GM19463 (cell line): ENCODE measurements around the gene DAAM2.

ENCODE experiments used
- ATAC-seq: cut with Tn5 transposase; IDR thresholded peaks from one replicate; pipeline ENCODE4 v1.9.1; 2021; ENCODE audit warnings: mild to moderate bottlenecking, moderate library complexity; ENCODE audit not compliant: unreplicated experiment

The DAAM2 gene

DNA sequence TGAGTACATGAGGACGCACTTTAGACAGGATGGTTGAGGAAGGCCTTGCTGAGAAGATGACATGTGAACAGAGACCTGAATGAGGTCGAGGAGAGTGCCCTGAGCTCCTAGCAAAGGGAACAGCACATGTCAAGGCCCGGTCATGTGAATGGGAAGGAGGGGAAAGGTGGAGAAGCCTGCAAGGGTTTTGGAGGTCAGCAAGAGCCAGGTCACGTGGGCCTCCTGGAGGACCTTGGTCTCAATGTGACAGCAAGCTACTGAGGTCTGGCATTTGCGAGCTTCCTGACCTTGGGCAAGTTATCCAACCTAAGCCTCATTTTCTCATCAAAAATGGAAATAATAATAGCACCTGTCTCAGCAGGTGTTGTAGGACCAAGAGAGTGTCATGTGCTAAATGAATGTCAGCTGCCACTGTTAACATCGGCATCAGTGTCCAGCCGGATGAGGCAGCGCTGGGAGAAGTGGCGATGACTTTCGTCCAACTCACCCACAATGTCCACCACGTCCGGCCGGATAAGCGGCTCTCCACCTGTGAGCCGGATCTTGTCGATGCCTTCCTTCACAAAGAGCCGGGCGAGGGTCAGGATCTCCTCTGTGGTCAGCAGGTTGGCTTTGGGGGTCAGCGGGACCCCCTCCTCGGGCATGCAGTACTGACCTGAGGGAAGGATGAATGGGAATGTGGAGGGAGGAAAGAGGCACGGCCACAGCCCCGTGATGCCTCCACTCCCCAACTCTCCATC, 133.2 kb downstream of the DAAM2 start:
- ATAC-seq, result no peak

- no peak for ATAC-seq
Measured at GRCh38 chr6:39925931-39926290, 133.7 kb downstream of the DAAM2 start.

GRCh38 chr6:39926668-39927067, 134.5 kb downstream of the DAAM2 start:
- ATAC-seq, result no peak

DNA sequence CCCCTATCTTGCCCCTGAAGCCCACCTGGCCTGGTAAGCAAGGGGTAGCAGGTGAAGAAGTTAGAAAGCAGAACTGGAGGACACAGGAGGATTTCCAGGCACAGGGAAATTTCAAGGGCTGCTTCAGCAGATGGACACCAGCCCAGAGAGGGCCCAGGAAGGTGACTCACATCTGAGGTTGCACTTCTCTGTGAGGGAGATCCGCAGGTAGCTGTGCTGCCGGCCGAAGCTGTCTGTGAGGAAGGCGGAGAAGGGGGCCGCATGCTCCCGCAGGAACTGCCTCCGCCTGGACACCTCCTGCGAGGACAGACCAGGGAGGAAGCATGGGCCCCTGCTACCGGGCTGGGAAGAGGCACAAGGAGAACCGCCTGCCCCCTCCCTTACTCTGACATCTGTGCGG, 135.0 kb downstream of the DAAM2 start:
- ATAC-seq, result no peak

GRCh38 chr6:39929039-39929732, 137.0 kb downstream of the DAAM2 start:
- ATAC-seq, result no peak

GRCh38 chr6:39929733-39930461, 137.7 kb downstream of the DAAM2 start:
- no peak for ATAC-seq

DNA sequence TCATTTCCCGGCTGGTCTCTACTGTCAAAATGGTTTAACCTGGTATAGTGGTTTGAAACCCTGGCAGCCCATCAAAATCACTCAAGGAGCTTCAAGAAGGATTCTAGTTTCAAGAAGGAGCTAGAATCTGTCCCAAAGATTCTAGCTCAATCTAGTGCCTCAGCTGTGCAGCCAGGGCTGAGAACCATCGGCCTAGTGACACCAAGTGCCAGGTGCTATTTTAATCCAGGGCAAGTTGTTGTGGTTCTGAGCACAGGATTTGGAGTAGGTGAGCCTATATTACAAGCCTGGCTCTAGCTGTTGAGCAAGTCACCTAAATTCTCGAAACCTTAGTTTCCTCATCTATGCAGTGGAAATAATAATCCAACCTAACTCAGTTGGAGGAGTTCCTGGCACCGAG, 138.4 kb downstream of the DAAM2 start:
- ATAC-seq, result no peak

- ATAC-seq, result no peak
Measured at GRCh38 chr6:39931607-39932006, 139.4 kb downstream of the DAAM2 start.

DNA sequence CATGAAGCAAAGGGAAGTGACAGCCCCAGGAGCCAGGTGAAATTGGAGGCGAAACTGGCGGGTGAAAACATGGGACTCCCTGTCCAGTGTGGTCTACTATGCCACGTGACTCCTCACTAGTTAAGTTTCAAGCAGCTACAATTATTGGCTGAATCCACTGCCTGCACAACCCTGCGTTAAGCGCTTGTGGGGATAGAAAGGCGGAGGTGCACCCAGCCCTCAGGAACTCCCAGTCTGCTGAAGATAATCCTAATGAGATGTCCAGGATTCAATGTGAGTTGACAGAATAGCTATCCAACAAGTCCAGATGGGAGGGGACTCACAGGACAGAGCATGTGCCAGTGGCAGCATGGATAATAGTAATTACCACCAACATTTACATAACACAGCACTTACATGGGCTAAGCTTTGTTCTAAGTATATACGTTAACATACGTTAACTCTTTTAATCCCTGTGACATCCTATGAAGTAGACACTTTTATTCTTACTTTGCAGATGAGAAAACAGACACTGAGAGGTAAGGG, 140.3 kb downstream of the DAAM2 start:
- no peak for ATAC-seq

- ATAC-seq, result no peak
Measured at GRCh38 chr6:39933669-39934130, 141.5 kb downstream of the DAAM2 start.

- no peak for ATAC-seq
Measured at GRCh38 chr6:39934131-39934757, 142.1 kb downstream of the DAAM2 start, which contains the start of gene MOCS1. Gene MOCS1 (minus strand): TSS chr6:39934462. CDS start chr6:39934417, 45 bp downstream.

DNA sequence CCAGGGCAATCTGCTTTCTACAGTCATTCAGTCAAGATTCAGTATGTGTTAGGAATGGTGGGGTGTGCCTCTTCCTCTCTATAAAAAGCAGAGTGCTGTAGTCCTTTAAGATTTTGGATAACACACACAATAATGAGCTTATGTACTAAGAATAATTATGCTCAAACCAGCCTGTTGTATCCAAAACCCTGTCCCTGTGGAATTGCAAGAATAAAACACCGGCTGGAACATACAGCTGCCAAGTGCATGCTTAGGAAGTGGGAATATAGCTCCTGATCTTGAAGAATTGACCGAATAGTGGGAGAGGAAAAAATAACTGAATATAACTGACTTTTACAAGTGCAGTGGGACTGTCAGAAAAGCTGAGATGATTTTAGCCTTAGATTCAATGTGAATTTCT, 143.1 kb downstream of the DAAM2 start:
- no peak for ATAC-seq

DNA sequence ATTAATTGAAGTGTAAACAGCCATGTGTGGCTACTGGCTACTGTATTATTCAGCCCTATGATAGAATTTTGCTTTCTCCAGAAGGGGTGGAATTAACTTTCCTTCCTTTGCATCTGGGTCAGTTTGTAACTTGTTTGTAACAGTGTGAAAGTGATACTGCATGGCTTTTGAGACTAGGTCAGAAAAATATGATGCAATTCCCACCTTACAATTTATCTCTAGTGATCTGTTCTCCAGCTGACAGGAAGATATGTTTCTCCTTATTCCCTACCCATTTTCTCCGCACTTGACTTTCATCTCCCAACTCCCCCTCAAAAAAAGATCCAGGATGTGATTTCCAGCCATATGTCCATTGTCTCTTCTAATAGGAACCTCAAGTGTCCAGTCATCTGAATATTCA, 144.7 kb downstream of the DAAM2 start:
- ATAC-seq, result no peak

DNA sequence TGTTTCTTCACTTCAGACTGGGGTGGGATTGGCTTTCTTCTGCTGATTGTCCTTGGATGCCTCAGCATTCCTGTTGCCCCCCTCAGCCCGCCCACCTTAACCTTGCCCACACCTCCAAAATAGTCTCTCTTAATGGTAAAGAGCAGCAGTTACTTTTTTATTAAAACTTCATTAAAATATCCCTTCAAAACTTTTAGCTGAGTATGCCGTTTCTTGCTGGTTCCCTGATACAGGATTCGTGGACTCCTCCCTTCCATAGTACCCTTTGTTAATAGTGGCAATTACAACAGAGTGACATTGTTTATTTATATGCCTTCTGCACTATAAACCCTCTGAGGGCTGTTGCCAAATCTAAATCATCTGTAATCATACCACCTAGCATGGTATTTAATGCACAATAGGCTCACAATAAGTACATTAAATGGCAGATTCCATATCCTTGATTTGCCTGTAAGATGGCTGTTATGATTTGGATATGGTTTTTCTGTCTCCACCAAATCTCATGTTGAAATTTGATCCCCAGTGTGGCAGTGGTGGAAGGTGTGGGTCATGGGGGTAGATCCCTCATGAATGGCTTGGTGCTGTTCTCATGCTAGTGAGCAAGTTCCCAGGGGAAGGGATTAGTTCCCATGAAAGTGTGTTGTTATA, 145.6 kb downstream of the DAAM2 start:
- ATAC-seq, result no peak

GRCh38 chr6:39938773-39939654, 146.8 kb downstream of the DAAM2 start:
- ATAC-seq, result no peak

GRCh38 chr6:39941138-39941537, 149.0 kb downstream of the DAAM2 start:
- no peak for ATAC-seq

- no peak for ATAC-seq
Measured at GRCh38 chr6:39941820-39942219, 149.6 kb downstream of the DAAM2 start.

- ATAC-seq, result no peak
Measured at GRCh38 chr6:39942903-39943580, 150.9 kb downstream of the DAAM2 start.

- no peak for ATAC-seq
Measured at GRCh38 chr6:39945626-39946025, 153.4 kb downstream of the DAAM2 start.
